GM18873 (cell line): ENCODE measurements around the gene BHMT.
"Not testable (repeated sequence)": the region's sequence is repeated elsewhere in the genome, so short reads cannot be mapped to it uniquely, and the experiment has no call there.

Source experiments
- ATAC-seq: cut with Tn5 transposase; IDR thresholded peaks from one replicate; pipeline ENCODE4 v1.9.1; 2021; ENCODE audit warnings: mild to moderate bottlenecking, moderate library complexity, moderate number of reproducible peaks; ENCODE audit not compliant: unreplicated experiment, low FRiP score

BHMT gene

DNA sequence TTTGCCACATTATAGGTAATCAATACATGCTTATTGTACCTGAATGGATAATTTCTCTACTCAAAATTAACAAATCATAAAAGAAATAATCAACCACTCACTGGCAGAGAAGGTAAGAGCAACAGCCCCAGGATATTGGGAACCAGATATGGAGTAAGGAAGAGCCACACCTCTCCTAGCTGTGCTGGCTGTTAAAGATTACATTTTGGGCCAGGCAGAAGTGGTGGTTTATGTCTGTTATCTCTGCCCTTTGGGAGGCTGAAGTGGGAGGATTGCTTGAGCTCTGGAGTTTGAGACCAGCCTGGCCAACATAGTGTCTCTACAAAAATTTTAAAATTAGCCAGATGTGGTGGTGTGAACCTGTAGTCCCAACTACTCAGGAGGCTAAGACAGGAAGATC lies 56.4 kb downstream of the BHMT start:
- ATAC-seq = no peak

DNA sequence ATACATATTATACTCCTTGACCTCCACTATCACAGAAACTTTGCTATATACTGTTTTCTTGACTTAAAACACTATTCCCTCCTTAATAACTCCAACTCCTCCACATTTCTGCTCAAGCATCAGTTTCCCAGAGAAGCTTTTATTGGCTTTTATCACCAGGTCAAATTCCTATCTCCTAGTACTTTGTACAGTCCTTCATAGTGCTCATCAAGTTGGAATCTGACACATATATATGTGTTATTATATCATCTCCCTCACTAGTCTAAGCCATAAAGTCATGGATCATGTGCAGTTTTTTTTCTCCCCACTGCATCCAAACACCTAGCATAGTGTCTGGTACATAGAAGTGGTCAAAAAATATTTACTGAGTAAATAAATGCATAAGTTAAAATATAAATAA lies 59.1 kb downstream of the BHMT start:
- no peak for ATAC-seq

DNA sequence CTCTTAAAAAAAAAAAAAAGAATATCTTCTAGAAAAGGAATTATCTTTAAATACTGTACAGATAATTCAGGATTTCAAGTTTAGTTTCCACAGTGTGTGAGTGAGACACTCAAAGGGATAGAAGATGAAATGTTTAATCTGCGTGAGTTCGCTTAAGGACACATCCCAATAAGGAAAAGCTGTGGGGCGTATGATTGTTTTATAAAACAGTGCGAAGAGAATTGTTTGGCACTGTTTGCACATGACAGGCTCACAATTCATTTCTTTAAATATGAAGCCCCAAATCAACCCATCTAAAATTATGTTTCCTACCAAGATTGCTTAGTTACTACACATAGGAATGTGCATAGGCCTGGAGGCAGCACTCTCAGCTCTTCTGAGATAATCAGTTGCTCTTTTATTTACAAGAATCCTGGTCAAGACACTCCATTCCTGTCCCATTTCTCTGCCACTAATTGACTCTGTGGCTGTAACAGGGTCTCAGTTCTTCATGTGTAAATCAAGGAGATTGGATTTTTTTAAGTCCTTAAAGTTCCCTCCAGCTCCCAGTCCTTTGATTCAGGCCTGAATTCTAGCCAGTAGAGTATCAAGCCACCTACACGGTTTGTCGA lies 60.1 kb downstream of the BHMT start:
- ATAC-seq = no peak

DNA sequence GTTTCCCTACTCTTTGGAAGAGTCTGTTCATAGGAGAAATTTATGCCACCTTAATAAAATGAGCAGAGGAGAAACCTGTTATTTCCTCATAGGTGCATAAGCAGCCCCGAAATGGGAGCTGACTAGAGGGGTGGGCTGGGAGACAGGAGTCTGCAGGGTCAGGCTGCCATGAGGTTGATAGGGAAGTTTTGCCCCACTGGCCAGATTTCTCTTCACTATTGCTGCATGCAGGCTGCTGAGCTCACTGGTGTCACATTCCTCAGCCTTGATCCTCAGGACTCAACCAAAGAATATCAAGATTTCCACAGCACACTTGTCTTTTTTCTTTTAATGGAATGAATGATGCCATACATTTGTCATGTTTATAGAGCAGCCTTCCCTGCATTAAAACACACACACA lies 60.7 kb downstream of the BHMT start:
- ATAC-seq = no peak

DNA sequence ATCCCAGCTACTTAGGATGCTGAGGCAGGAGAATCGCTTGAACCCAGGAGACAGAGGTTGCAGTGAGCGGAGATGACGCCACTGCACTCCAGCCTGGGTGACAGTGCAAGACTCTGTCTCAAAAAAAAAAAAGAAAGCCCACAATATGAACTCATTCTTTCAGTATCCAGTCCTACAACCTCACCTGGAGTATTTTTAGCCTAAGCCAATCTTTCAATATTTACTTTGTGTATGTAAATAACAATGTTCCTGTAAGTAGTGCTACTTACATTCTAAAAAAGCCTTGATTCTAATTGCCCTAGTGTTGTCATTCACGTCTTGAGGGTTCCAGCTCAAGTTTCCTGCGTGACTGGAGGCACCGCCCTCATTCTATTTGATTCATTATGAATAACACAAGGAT lies 62.0 kb downstream of the BHMT start:
- ATAC-seq = no peak

DNA sequence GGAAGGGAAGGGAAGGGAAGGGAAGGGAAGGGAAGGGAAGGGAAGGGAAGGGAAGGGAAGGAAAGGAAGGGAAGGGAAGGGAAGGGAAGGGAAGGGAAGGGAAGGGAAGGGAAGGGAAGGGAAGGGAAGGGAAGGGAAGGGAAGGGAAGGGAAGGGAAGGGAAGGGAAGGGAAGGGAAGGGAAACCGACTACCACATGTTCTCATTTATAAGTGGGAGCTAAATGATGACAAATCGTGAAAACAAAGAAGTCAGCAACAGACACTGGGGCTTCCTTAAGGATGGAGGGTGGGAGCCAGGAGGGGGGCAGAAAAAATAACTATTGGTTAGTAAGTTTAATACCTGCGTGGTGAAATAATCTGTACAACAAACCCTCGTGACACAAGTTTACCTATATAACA lies 68.8 kb downstream of the BHMT start:
- not testable (repeated sequence) for ATAC-seq

DNA sequence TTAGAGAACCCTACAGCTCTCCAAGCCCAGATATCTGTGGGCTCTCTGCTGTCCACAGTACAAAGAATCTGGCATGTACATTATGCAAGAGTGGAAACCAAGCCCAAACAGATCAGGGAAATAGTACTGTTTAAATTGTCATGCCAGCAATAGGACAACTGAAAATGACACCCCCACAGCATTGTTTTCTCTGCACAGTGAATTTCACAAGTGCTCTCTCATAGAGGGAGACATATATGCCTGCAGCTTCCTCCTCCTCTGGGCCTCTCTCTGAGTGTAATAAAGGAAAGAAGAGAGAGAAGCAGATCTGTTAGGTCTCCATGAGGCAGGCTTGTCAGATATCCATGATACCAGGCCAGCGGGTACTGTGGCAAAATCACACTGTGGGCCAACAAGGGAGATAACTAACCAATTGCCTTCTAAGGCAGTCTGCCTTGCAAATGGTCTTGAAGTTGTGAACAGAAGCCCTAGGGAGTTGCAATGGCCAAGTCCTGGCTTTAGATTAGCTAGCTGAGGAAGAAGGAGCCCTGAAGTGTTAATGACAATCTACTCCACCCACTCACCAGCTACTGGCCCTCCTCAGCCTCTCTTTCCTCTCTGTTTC lies 69.9 kb downstream of the BHMT start:
- ATAC-seq = no peak
